HCT116 (cell line): ENCODE measurements around the gene MKI67.

Source experiments
- CBX3 ChIP-seq: IDR thresholded peaks from 2 replicates; pipeline ENCODE4 v1.6.1; 2012; ENCODE audit warnings: low read depth
- CTCF ChIP-seq, 3 experiments: fragments of 200-600 bp in 1 of 3; sonication (generic) in 1 of 3; IDR thresholded peaks in 2 of 3; conservative IDR thresholded peaks in 1 of 3; 2 replicates each; pipeline ENCODE4 v1.5.1; 2012 to 2017; ENCODE audit warnings: low read depth in 2 of 3, low read length in 2 of 3, antibody characterized with exemption in 1 of 3, borderline replicate concordance in 1 of 3, control low read depth in 1 of 3, mild to moderate bottlenecking in 1 of 3, mixed read lengths in 1 of 3, mixed run types in 1 of 3, moderate library complexity in 1 of 3; ENCODE audit not compliant: insufficient read depth in 1 of 3
- EZH2 ChIP-seq: fragments of 200-600 bp; sonication (generic); IDR thresholded peaks from 2 replicates; pipeline ENCODE4 v1.6.1; 2017; ENCODE audit warnings: antibody characterized with exemption, mixed run types
- EZH2phosphoT487 ChIP-seq: fragments of 200-600 bp; IDR thresholded peaks from 2 replicates; pipeline ENCODE4 v1.6.1; 2018; ENCODE audit warnings: antibody characterized with exemption, borderline replicate concordance
- FOSL1 ChIP-seq: IDR thresholded peaks from 2 replicates; pipeline ENCODE4 v1.6.1; 2012; ENCODE audit warnings: low read depth
- POLR2A ChIP-seq: IDR thresholded peaks from 2 replicates; pipeline ENCODE4 v1.7.0; 2011; ENCODE audit warnings: borderline replicate concordance; ENCODE audit not compliant: insufficient read depth, insufficient read length; ENCODE audit errors: extremely low read depth
- RAD21 ChIP-seq: IDR thresholded peaks from 2 replicates; pipeline ENCODE4 v1.6.1; 2012; ENCODE audit warnings: low read depth, mild to moderate bottlenecking
- REST ChIP-seq: IDR thresholded peaks from 2 replicates; pipeline ENCODE4 v1.6.1; 2012; ENCODE audit warnings: low read depth

GRCh38 chr10:128102480-128103228 is 23.6 kb downstream of the MKI67 start:
- TF ChIP-seq RAD21 (no peak), EZH2 (no peak), REST (no peak), POLR2A (no peak), FOSL1 (no peak), CTCF (IDR thresholded peaks at IDR 0.05 in 2 of 3, conservative IDR thresholded peaks at IDR 0.05 in 1 of 3; ENCODE audit: borderline replicate concordance in 1 of 3, insufficient read depth in 1 of 3, low read depth in 2 of 3, low read length in 2 of 3) (no peak), EZH2phosphoT487 (no peak), CBX3 (no peak)
